Stomach smooth muscle (tissue), 2 donors: Measurements from ENCODE around the gene MAP4K2.

ENCODE experiments used
- H3K27ac ChIP-seq: one replicate; pipeline ENCODE4 v1.7.0; 2013; ENCODE audit warnings: mild to moderate bottlenecking, low read length, inconsistent platforms
- H3K27me3 ChIP-seq, 2 donors: one replicate each; pipeline ENCODE4 v1.7.0; 2013; ENCODE audit warnings: low read length in 2 of 2; ENCODE audit not compliant: insufficient read depth in 2 of 2, control insufficient read depth in 1 of 2
- H3K36me3 ChIP-seq, 2 donors: one replicate each; pipeline ENCODE4 v1.7.0; 2013; ENCODE audit warnings: low read length in 2 of 2; ENCODE audit not compliant: control insufficient read depth in 2 of 2, insufficient read depth in 2 of 2
- H3K4me1 ChIP-seq: one replicate; pipeline ENCODE4 v1.7.0; 2013; ENCODE audit warnings: low read length; ENCODE audit not compliant: control insufficient read depth, insufficient read depth
- H3K4me3 ChIP-seq, 2 donors: one replicate each; pipeline ENCODE4 v1.7.0; 2013; ENCODE audit warnings: low read length in 2 of 2
- H3K9ac ChIP-seq, 2 donors: one replicate each; pipeline ENCODE4 v1.7.0; 2013; ENCODE audit warnings: low read length in 2 of 2, mild to moderate bottlenecking in 1 of 2
- H3K9me3 ChIP-seq, 2 donors: one replicate each; pipeline ENCODE4 v1.7.0; 2013; ENCODE audit warnings: low read length in 2 of 2; ENCODE audit not compliant: control insufficient read depth in 2 of 2
- donor health status: healthy.
- donor health status: Pancreatic carcinoma.

MAP4K2 gene

DNA sequence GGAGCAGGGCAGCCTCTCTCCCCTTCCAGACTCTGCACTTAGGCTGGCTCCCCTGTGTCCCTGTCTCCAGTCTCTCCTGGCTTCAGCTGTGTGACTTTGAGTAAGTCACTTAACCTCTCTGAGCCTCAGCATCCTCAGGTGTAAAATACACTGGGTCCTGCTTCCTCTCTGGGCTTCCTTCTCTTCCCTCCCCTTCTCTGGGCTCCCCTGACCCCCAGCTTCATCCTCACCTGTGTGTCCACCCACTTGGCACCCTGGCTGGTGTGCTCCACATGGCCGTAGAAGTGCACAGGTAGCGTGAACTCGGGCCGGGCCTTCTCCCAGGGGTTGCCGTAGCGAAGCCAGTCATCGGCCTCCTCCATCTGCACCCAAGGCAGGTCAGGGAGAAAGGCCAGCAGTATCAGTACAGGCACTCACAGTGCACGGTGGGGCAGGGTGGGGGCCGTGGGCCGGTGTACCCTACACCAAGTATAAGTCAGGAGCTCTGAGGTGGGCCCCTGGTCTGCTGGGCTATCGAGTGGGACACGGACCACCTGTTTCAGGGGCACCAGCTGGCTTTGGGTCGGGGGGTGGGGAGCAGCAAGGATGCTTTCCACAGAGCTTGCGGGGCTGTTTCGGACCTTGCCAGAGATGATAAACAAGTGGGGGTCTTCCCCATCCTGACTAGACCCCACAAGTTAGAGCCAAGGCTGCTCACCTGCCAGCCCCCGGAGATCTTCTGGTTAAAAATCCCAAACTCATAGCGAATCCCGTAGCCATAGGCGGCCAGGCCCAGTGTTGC is 45.3 kb downstream of the MAP4K2 start:
- Histone ChIP-seq H3K4me1 (peaks cover 42% of the 10 kb centered on the region), H3K27me3 (no peaks in the 10 kb centered on the region), H3K4me3 (no peak overlapping the region), H3K9ac (no peak overlapping the region), H3K9me3 (no peaks in the 10 kb centered on the region), H3K27ac (no peak overlapping the region), H3K36me3 (peaks cover 3 to 9% of the 10 kb centered on the region in 2 donors)

DNA sequence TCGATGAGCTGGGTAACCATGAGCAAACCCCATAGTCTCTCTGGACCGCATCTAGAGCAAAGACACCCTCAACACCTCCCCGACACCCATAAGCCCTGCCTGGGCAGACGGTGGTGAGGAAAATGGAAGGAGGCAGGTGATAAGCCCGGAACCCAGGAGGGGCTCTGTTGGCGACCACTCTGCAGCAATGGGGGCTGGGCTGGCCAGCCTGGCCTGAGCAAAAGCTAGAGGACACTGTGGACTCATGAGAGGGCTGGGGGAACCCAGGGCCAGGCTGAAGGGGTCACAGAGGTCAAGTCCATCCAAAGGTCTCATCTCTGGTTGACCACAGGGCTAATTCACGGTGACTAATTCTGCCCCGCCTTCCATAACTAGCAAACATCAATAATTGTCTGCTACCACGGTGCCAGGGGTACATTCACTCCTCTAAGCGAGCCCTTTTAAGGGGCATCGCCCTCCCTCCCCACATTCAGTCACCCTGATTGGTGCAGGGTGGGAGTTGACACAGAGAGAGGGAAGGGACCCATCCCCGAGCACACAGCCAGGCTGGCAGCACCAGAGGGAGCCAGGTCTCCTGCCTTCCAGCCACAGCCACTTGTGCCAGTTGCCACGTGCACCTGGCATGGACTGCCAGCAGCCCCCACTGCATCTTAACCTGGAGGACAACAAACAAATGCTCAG is 47.2 kb downstream of the MAP4K2 start:
- H3K27me3 ChIP-seq, result no peaks in the 10 kb centered on the region
- peaks cover 7 to 24% of the 10 kb centered on the region in 2 donors for H3K36me3 ChIP-seq
- H3K4me3 ChIP-seq, result no peak overlapping the region
- H3K4me1 ChIP-seq, result peaks cover 27% of the 10 kb centered on the region
- H3K9me3 ChIP-seq, result no peaks in the 10 kb centered on the region
- no peak overlapping the region for H3K9ac ChIP-seq
- no peak overlapping the region for H3K27ac ChIP-seq

DNA sequence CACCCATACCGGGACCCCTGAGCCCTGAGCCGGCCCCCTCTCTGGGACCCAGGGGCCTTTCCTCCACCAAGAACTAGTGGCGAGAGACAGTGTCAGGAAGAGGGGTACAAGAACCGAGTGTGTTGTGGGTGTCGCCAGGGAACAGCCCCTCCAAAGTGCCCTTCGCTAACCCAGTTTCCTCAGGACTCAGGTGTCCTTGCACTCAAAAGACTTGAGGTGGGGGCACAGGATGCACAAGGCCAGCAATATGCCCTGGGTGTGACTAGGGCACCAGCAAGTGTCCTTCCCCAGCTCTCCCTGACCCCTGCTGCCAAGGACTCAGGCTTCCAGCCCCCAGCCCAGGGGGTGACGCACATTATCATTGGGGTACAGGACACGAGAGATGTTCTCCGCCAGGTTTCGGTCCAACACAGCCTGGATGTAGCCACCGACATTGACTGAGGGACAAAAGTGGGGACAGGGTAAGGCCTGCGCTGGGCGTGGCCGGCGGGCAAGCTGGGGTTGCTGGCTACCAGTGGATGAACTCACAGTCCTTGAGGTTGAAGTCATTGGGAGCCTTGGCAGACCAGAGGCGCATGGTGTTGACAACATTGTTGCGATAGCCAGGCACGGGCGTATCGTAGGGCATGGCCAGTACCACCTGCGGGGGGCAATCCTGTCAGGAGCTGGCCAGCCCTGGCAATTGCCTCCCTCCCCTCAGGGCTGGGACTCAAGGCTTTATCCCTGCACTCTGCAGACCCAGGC is 47.9 kb downstream of the MAP4K2 start:
- H3K36me3 ChIP-seq, result peaks cover 11 to 28% of the 10 kb centered on the region in 2 donors
- peaks cover 19% of the 10 kb centered on the region for H3K4me1 ChIP-seq
- H3K9ac ChIP-seq, result no peak overlapping the region
- H3K9me3 ChIP-seq, result no peaks in the 10 kb centered on the region
- no peak overlapping the region for H3K4me3 ChIP-seq
- H3K27ac ChIP-seq, result no peak overlapping the region
- no peaks in the 10 kb centered on the region for H3K27me3 ChIP-seq

- peaks cover 12% of the 10 kb centered on the region for H3K4me1 ChIP-seq
- H3K9ac ChIP-seq, result no peak overlapping the region
- no peaks in the 10 kb centered on the region for H3K9me3 ChIP-seq
- H3K36me3 ChIP-seq, result peaks cover 11 to 28% of the 10 kb centered on the region in 2 donors
- H3K27me3 ChIP-seq, result no peaks in the 10 kb centered on the region
- H3K27ac ChIP-seq, result no peak overlapping the region
- H3K4me3 ChIP-seq, result no peak overlapping the region
These were observed 48.7 kb downstream of the MAP4K2 start for GRCh38 chr11:64754124-64754918.

- Histone ChIP-seq H3K27me3 (no peaks in the 10 kb centered on the region), H3K27ac (no peak overlapping the region), H3K4me1 (peaks cover 4% of the 10 kb centered on the region), H3K9ac (no peak overlapping the region), H3K36me3 (peaks cover 11 to 28% of the 10 kb centered on the region in 2 donors), H3K9me3 (no peaks in the 10 kb centered on the region), H3K4me3 (no peak overlapping the region)
These were observed 49.5 kb downstream of the MAP4K2 start for GRCh38 chr11:64753380-64754123.

DNA sequence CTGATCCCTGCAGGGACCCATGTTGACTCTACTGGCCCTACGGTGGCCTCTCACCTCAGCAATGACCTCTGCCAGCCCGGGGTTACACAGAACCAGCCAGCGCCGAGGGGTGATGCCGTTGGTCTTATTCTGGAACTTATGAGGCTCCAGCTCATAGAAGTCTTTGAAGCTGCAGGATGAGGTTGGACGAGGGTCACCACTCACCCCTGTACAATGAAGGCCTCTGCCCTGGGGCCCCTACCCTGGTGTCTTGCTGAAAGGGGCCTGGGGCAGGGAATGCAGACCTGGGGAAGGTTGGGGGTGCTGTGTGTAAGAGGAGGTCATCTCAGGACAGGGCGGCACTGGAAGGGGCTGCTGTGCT is 50.0 kb downstream of the MAP4K2 start:
- Histone ChIP-seq H3K36me3 (peaks cover 11 to 28% of the 10 kb centered on the region in 2 donors), H3K27me3 (no peaks in the 10 kb centered on the region), H3K9ac (no peak overlapping the region), H3K4me1 (no peaks in the 10 kb centered on the region), H3K4me3 (no peak overlapping the region), H3K9me3 (no peaks in the 10 kb centered on the region), H3K27ac (no peak overlapping the region)

- Histone ChIP-seq H3K27ac (no peak overlapping the region), H3K27me3 (no peaks in the 10 kb centered on the region), H3K4me1 (no peaks in the 10 kb centered on the region), H3K9me3 (no peaks in the 10 kb centered on the region), H3K36me3 (peaks cover 11 to 28% of the 10 kb centered on the region in 2 donors), H3K4me3 (no peak overlapping the region), H3K9ac (no peak overlapping the region)
These were observed 50.6 kb downstream of the MAP4K2 start for GRCh38 chr11:64752175-64752970.

DNA sequence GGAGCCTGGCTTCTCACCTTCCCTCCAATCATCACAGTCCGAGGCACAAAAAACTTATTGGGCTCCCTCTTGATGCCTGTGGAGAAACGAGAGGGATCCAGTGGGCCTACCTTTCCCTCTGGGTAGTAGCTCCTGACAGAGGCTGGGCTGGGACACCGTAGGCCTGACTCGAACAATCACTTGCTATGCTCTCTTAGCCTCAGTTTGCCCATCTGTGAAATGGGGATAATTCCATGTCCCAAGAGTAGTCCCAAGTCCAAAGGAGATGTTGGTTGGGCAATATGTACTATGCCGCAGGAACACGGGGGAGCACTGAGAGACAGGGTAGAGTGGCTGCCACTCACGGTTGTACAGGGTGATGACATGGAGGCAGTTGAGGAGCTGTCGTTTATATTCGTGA is 51.4 kb downstream of the MAP4K2 start:
- Histone ChIP-seq H3K4me3 (no peak overlapping the region), H3K27me3 (no peaks in the 10 kb centered on the region), H3K27ac (peak overlapping the region; percentile 18), H3K9ac (no peak overlapping the region), H3K9me3 (no peaks in the 10 kb centered on the region), H3K36me3 (peaks cover 11 to 28% of the 10 kb centered on the region in 2 donors), H3K4me1 (no peaks in the 10 kb centered on the region)

- Histone ChIP-seq H3K4me3 (no peak overlapping the region), H3K4me1 (peaks cover 3% of the 10 kb centered on the region), H3K36me3 (peaks cover 11 to 28% of the 10 kb centered on the region in 2 donors), H3K27ac (no peak overlapping the region), H3K27me3 (no peaks in the 10 kb centered on the region), H3K9me3 (no peaks in the 10 kb centered on the region), H3K9ac (no peak overlapping the region)
These were observed 51.9 kb downstream of the MAP4K2 start for GRCh38 chr11:64751136-64751535.
